GM12878 (cell line): ENCODE measurements around the gene DCDC2C. TPM values are rescaled to one million over a fixed set of nuclear protein-coding genes. Genes with fewer than 3 reads are reported as not detected.
A peak's percentile ranks its signal among the peaks of the same experiment; 100 is the strongest.

ENCODE experiments used
- ATAC-seq: fragments of 200-7000 bp; cut with Tn5 transposase; 3 replicates; pipeline ENCODE4 v1.9.1; 2020; ENCODE audit warnings: mild to moderate bottlenecking, moderate library complexity
- BruUV-seq: library from RNA; stranded (reverse); fragments of 400-500 nt; replicated peaks from 2 replicates; lab custom pipeline; 2021; lab: Mats Ljungman, UMichigan
- CTCF ChIA-PET: fragments of 300-600 bp; sonication (Branson Sonifier 250); formaldehyde crosslinking; extraction: SDS; loops from one replicate; lab custom pipeline; 2021; ENCODE audit warnings: inconsistent platforms; lab: Yijun Ruan, JAX
- POLR2A ChIA-PET: fragments of 350-600 bp; formaldehyde crosslinking; extraction: SDS; loops from one replicate; lab custom pipeline; 2021; ENCODE audit warnings: inconsistent platforms; lab: Charles Lee
- RAD21 ChIA-PET: fragments of 300-600 bp; sonication (Branson Sonifier 250); formaldehyde crosslinking; loops from one replicate; lab custom pipeline; 2023; ENCODE audit warnings: antibody characterized with exemption; ENCODE audit not compliant: unreplicated experiment; lab: Charles Lee
- SMC1A ChIA-PET: fragments of 300-600 bp; sonication (Branson Sonifier 250); formaldehyde crosslinking; loops from one replicate; lab custom pipeline; 2023; ENCODE audit not compliant: unreplicated experiment, uncharacterized antibody; lab: Charles Lee
- DNase-seq: peaks from one replicate; pipeline ENCODE4 v3.0.0-alpha.2; 2011; ENCODE audit warnings: low read depth, low spot score
- FAIRE-seq: peaks from 3 replicates; lab custom pipeline; 2011; peaks lifted over from hg19 to GRCh38; lab: Jason Lieb, UNC
- H2AFZ ChIP-seq: 2 replicates; pipeline ENCODE4 v1.6.0; 2011; ENCODE audit warnings: low read depth, low read length, control low read depth; ENCODE audit not compliant: control insufficient read depth
- H3K27ac ChIP-seq: 2 replicates; pipeline ENCODE4 v1.5.1; 2011; ENCODE audit warnings: control low read depth; ENCODE audit not compliant: control insufficient read depth, insufficient read depth
- H3K27me3 ChIP-seq, 2 experiments: replicated peaks in 1 of 2; 2 replicates each; pipeline versions ENCODE4 v1.6.0 to v1.6.1; 2011; ENCODE audit warnings: low read length in 1 of 2; ENCODE audit not compliant: control insufficient read depth in 2 of 2, insufficient read depth in 2 of 2
- H3K36me3 ChIP-seq, 2 experiments: 2 replicates each; pipeline ENCODE4 v1.5.1; 2011; ENCODE audit warnings: low read length in 1 of 2; ENCODE audit not compliant: control insufficient read depth in 2 of 2, insufficient read depth in 2 of 2
- H3K4me1 ChIP-seq: 2 replicates; pipeline ENCODE4 v1.6.1; 2011; ENCODE audit warnings: mild to moderate bottlenecking, low read length, moderate library complexity, mixed read lengths; ENCODE audit not compliant: control insufficient read depth, insufficient read depth
- H3K4me2 ChIP-seq: 2 replicates; pipeline ENCODE4 v1.6.0; 2011; ENCODE audit warnings: control low read depth; ENCODE audit not compliant: control insufficient read depth, insufficient read depth
- H3K4me3 ChIP-seq: fragments of 200-600 bp; sonication (generic); 2 replicates; pipeline ENCODE4 v1.5.1; 2016
- H3K79me2 ChIP-seq: 2 replicates; pipeline ENCODE4 v1.6.0; 2011; ENCODE audit warnings: low read length; ENCODE audit not compliant: control insufficient read depth, insufficient read depth
- H3K9ac ChIP-seq: 2 replicates; pipeline ENCODE4 v1.8.0; 2011; ENCODE audit warnings: low read length, control low read depth, mixed read lengths; ENCODE audit not compliant: control insufficient read depth, insufficient read depth
- H3K9me3 ChIP-seq: replicated peaks from 3 replicates; pipeline ENCODE4 v1.5.1; 2011; ENCODE audit warnings: mild to moderate bottlenecking, low read length; ENCODE audit not compliant: control insufficient read depth, insufficient read depth
- H4K20me1 ChIP-seq: 2 replicates; pipeline ENCODE4 v1.6.0; 2011; ENCODE audit not compliant: control insufficient read depth, insufficient read depth
- CHD1 ChIP-seq: IDR thresholded peaks from 2 replicates; pipeline ENCODE4 v1.6.1; 2012; ENCODE audit warnings: low read depth, low read length, improper control_type of control experiment
- CREM ChIP-seq: IDR thresholded peaks from 2 replicates; pipeline ENCODE4 v1.6.1; 2014; ENCODE audit warnings: antibody characterized with exemption, low read depth
- EED ChIP-seq: sonication (generic); IDR thresholded peaks from 2 replicates; pipeline ENCODE4 v1.6.1; 2016; ENCODE audit warnings: antibody characterized with exemption, low read depth
- IKZF1 ChIP-seq: fragments of 450-650 bp; conservative IDR thresholded peaks from 2 replicates; pipeline ENCODE4 v1.6.1; 2017; ENCODE audit warnings: antibody characterized with exemption, mild to moderate bottlenecking
- MEF2A ChIP-seq: IDR thresholded peaks from 2 replicates; pipeline ENCODE4 v1.6.1; 2011; ENCODE audit warnings: low read depth, mild to moderate bottlenecking, low read length, moderate library complexity; ENCODE audit not compliant: insufficient read depth
- RAD51 ChIP-seq: fragments of 450-650 bp; IDR thresholded peaks from 2 replicates; pipeline ENCODE4 v1.6.1; 2016; ENCODE audit warnings: moderate library complexity, mild to moderate bottlenecking, inconsistent platforms
- REST ChIP-seq: IDR thresholded peaks from 2 replicates; pipeline ENCODE4 v1.6.1; 2012; ENCODE audit warnings: mild to moderate bottlenecking, low read depth, low read length
- RUNX3 ChIP-seq: IDR thresholded peaks from 2 replicates; pipeline ENCODE4 v1.6.1; 2012; ENCODE audit warnings: low read length, inconsistent platforms
- ZSCAN29 ChIP-seq: fragments of 450-650 bp; IDR thresholded peaks from 2 replicates; pipeline ENCODE4 v1.6.1; 2017; ENCODE audit warnings: mild to moderate bottlenecking, moderate library complexity
- WGBS: methylation state at CpG from one replicate; pipeline ENCODE4 v1.1.6; 2016; ENCODE audit warnings: low lambda C conversion rate; ENCODE audit not compliant: insufficient replicate concordance, insufficient coverage; ENCODE audit errors: missing lambda C conversion rate; 5-methylcytosine and 5-hydroxymethylcytosine counted together
- in situ Hi-C: fragments of 300-500 bp; cut with MboI; formaldehyde crosslinking; loops from 9 replicates; pipeline ENCODE4 v1.14.3; 2018; ENCODE audit warnings: mixed read lengths
- intact Hi-C: fragments of 100-400 bp; cut with micrococcal nuclease; formaldehyde crosslinking; loops from one replicate; pipeline ENCODE4 v1.14.2; 2022; ENCODE audit not compliant: unreplicated experiment
- polyA plus RNA-seq, 11 experiments: library from polyadenylated mRNA; depleted of rRNA in 4 of 11; unstranded in 6 of 11; stranded (reverse) in 5 of 11; fragments of >200 nt; fragmentation: Nextera tagmentation in 4 of 11; fragmentation: Illumina TruSeq in 1 of 11; extraction: Ambion mirVana in 4 of 11; extraction: Trizol in 1 of 11; gene quantifications; 1 replicate in 1 of 11; 2 replicates in 10 of 11; pipeline versions ENCODE4 v1.2.1 to v1.2.3, GENCODE V29; 2011 to 2016; ENCODE audit warnings: inconsistent platforms in 2 of 11, missing spikeins in 2 of 11, low read depth in 1 of 11
- total RNA-seq, 4 experiments: library from RNA; depleted of rRNA in 3 of 4; stranded (reverse); fragments of >200 nt in 3 of 4; fragmentation: Illumina TruSeq in 1 of 4; extraction: Trizol in 1 of 4; gene quantifications; 2 replicates each; pipeline versions ENCODE4 v1.2.1 to v1.2.3, GENCODE V29; 2013 to 2021

DCDC2C gene
- total and polyA plus RNA-seq, 10 of the 15 experiments (the other 5 are each of a cell fraction or from before 2014, with no cell fraction given) = not detected

- peak; percentile 46; the same call in 1 of the 2 replicates for TF ChIP-seq CREM
- peak; percentile 96 for TF ChIP-seq EED
- peak; percentile 26; the same call in 1 of the 2 replicates for TF ChIP-seq RUNX3
- peak; percentile 44; the same call in 1 of the 2 replicates for TF ChIP-seq IKZF1
- peak; percentile 42; the same call in 1 of the 2 replicates for TF ChIP-seq RAD51
Observed at GRCh38 chr2:3660640-3661039, 42.7 kb upstream of the DCDC2C start (continued).

DNA sequence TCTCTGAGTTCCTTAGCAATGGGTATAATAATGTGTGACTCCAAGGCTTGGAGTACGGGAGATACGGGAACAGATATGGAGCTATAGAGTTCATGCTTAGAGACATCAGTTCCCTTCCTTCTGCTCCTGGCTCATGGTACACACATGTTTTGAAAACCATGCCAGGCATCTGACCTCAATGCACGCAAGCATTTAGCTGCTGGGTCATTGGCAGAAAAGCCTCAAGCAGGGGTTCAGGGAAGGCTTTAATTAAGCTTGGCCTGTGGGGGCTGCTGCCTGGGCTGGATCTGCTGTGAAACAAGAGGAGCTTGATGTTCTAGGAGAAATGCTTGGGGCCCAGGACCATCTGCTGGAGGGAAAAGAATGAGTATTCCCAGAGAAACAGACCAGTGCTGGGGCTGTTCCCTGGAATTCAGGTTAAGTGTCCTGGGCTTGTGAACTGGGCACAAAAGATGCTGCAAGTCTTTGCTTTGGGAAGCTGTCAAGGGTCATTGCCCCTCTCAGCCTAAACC lies 42.2 kb upstream of the DCDC2C start:
- TF ChIP-seq CHD1 (no peak), REST (no peak), ZSCAN29 (no peak), MEF2A (no peak)
- FAIRE-seq (no peak), ATAC-seq (no peak; the same call in 2 of the 3 replicates), DNase-seq (no peak)
- Histone ChIP-seq H3K9me3 (peaks cover 3% of the 10 kb centered on the region; the same call in 2 of the 3 replicates), H3K4me1 (peaks cover 15% of the 10 kb centered on the region), H3K36me3 (no peaks in the 10 kb centered on the region), H3K79me2 (no peaks in the 10 kb centered on the region), H2AFZ (no peak overlapping the region), H3K4me3 (no peak overlapping the region), H3K9ac (no peak overlapping the region), H3K4me2 (no peak overlapping the region), H3K27ac (no peak overlapping the region), H3K27me3 (no peaks in the 10 kb centered on the region), H4K20me1 (no peaks in the 10 kb centered on the region)
- ChIA-PET SMC1A (interaction anchor here (0.6 to 1.1 kb wide), 4 partner anchors 9 to 407 kb away, joined by 3 read pairs; no protein-coding TSS in a partner anchor), RAD21 (interaction anchor here (1.1 to 2.2 kb wide), 2 partner anchors 10 to 239 kb away, joined by 3 to 6 read pairs; no protein-coding TSS in a partner anchor), CTCF (interaction anchor here (0.6 to 1.4 kb wide), 3 partner anchors 10 to 22 kb away, joined by 3 to 5 read pairs (median 3); no protein-coding TSS in a partner anchor), POLR2A (no interaction called here)
- WGBS = 67% methylated on average over 3 of the region's 3 CpGs
- intact Hi-C loops (no loop called here), in situ Hi-C loops (no loop called here)
- no TSS peak for BruUV-seq
